ENCODE measurements around the gene GRM4.

Gene GRM4

DNA sequence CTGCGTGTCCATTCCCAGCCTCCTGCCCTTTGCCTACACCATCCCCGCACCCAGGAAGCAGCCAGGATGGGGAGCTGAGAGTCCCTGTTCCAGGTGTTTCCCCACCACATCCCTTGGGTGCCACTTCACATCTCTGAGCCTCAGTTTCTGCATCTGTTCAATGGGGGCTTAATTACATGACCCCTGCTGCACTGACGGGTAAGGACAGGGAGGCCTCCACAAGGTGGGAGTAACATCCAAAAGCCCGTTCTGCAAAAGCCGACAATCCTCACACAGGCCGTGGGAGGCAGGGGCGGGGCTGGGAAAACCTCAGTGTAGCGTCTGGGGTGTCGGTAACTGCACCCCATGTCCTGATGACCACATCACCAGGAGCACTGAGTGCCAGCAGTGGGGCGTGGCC lies 41.3 kb downstream of the GRM4 start:
- TF ChIP-seq, protein P1, sequence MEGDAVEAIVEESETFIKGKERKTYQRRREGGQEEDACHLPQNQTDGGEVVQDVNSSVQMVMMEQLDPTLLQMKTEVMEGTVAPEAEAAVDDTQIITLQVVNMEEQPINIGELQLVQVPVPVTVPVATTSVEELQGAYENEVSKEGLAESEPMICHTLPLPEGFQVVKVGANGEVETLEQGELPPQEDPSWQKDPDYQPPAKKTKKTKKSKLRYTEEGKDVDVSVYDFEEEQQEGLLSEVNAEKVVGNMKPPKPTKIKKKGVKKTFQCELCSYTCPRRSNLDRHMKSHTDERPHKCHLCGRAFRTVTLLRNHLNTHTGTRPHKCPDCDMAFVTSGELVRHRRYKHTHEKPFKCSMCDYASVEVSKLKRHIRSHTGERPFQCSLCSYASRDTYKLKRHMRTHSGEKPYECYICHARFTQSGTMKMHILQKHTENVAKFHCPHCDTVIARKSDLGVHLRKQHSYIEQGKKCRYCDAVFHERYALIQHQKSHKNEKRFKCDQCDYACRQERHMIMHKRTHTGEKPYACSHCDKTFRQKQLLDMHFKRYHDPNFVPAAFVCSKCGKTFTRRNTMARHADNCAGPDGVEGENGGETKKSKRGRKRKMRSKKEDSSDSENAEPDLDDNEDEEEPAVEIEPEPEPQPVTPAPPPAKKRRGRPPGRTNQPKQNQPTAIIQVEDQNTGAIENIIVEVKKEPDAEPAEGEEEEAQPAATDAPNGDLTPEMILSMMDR (IDR thresholded peaks at IDR 0.05; ENCODE audit: low read length, missing control alignments): no peak
- no peak overlapping the region for H3K4me3 ChIP-seq (replicated peaks; ENCODE audit: low read depth, low read length)
- DNase-seq (ENCODE audit: low read depth): no peak

DNA sequence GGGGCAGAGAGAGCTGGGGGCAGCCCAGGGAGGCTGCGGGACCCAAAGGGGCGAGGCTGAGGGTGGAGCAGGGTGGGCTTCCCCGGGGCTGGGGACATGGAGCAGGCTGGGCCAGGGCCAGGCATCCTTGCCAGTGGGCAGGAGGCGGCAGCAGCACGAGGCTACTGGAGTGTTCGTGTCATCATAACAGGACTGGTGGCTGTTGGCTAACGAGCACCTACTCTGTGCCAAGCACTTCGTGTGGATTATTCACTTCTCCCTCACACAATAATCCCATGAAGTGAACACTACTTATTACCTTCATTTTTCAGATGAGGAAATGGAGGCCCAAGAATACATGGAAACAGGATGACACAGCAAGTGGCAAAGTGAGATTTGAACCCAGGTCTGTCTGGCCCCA lies 41.7 kb downstream of the GRM4 start:
- DNase-seq (ENCODE audit: low read depth): no peak
- TF ChIP-seq, protein P1 (IDR thresholded peaks at IDR 0.05; ENCODE audit: low read length, missing control alignments): no peak
- H3K4me3 ChIP-seq (replicated peaks; ENCODE audit: low read depth, low read length): no peak overlapping the region

DNA sequence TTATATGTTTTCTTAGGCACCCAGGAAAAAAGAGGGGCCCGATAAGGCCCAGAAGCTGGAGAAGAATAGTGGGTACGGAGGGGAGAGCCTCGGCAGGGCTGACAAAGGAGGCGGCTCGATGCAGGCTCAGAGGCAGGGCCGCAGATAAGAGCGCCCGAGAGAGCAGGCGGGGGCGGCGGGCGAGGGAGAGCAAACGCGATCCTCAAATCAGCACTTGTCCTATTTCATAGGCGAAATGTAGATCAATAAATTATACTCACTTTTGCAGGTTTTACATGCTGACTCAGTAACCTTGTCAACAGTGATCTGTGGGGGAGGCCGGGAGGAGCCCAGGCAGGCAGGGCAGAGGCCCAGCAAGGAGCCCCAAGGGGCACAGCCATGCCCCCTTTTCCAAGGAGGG lies 42.6 kb downstream of the GRM4 start:
- no peak for DNase-seq (ENCODE audit: low read depth)
- H3K4me3 ChIP-seq (replicated peaks; ENCODE audit: low read depth, low read length): no peak overlapping the region
- TF ChIP-seq, protein P1 (IDR thresholded peaks at IDR 0.05; ENCODE audit: low read length, missing control alignments): no peak

DNA sequence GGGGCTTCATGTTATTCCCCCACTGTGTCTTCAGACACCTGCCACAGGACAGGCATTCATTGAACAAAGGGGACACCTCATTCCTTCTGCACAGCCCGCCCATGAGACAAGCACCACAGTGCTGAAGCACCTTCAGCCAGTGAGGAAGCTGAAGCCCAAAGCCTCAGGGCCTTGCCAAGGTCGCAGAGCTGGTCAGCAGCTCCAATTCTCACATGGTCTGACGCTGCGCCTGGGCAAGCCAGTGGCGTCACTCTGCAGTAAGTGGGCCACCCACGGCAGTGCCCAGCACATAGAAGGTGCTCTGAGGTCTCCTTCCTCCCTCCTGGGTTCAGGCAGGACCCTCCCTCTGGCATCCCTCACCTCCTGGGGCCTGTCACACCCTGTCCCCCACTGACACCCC lies 43.2 kb downstream of the GRM4 start:
- no peak overlapping the region for H3K4me3 ChIP-seq (replicated peaks; ENCODE audit: low read depth, low read length)
- DNase-seq (ENCODE audit: low read depth): no peak
- TF ChIP-seq, protein P1 (IDR thresholded peaks at IDR 0.05; ENCODE audit: low read length, missing control alignments): no peak

DNA sequence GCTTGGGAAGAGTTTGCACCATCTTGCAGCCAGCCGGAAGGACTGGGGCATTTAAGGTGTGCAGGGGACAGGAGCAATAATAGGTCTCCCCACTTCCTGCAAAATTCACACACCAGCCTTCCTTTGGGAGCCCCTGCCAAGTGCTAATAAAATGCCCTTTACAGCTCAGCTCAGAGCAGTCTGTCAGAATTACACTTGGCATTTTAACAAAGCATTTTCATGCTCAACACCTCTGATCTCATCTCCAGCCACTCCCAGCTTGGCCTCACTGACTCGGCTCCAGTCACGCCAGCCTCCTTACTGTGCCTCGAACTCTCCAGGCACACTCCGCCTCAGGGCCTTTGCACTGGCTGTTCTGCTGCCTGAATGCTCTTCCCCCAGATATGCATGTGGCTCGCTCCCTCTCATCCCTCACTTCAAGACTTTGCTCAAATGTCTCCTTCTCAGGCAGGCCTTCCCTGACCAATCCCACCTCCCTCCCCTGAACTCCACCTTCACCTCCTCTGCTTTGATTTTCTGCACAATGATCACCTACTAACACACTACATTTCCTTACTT lies 43.7 kb downstream of the GRM4 start:
- no peak for DNase-seq (ENCODE audit: low read depth)
- no peak overlapping the region for H3K4me3 ChIP-seq (replicated peaks; ENCODE audit: low read depth, low read length)
- TF ChIP-seq, protein P1 (IDR thresholded peaks at IDR 0.05; ENCODE audit: low read length, missing control alignments): no peak

DNA sequence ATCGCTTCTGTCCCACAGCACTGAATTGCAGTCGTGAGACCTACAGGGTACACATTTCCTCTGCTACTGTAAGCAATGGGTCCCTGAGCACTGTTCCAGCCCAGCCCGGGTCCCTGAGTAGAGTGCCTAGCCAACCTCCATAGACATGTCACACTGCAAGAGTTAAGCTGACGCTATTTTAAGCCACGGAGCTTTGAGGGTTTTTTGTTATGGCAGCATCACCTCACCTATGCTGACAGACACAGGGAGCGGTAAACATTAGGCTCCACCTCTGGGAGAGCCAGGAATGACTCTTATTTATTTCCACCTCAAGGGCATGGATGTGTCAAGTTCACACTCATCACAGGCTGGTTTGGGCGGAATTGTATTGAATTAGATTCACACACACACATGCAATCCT lies 45.1 kb downstream of the GRM4 start:
- TF ChIP-seq, protein P1 (IDR thresholded peaks at IDR 0.05; ENCODE audit: low read length, missing control alignments): no peak
- no peak for DNase-seq (ENCODE audit: low read depth)
- H3K4me3 ChIP-seq (replicated peaks; ENCODE audit: low read depth, low read length): no peak overlapping the region

DNA sequence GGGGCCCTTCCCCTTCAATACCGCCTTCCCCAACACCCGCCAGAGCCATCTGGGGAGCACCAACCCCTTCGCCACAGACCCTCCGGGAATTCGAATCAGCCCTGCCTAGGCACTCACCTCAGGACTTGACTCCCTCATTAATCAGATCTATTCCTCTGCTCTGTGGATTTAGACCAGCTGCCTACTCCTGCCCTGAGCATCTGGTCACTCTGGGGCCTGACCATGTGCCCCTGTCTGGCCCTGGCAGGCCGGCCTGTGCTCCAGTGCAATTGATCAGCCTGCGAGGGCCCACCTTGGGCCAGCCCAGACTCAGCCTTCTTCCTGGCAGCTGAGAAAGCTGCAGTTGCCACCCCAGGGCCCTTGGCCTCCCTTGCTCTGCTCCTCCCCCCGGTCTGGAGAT lies 46.0 kb downstream of the GRM4 start:
- H3K4me3 ChIP-seq (replicated peaks; ENCODE audit: low read depth, low read length): no peak overlapping the region
- no peak for DNase-seq (ENCODE audit: low read depth)
- TF ChIP-seq, protein P1 (IDR thresholded peaks at IDR 0.05; ENCODE audit: low read length, missing control alignments): no peak
